Gastroesophageal sphincter (tissue), 4 donors: ENCODE measurements around the gene C1QTNF12. TPM values are rescaled to one million over a fixed set of nuclear protein-coding genes. Genes with fewer than 3 reads are reported as not detected.

Experiments used
- ATAC-seq: fragments of 150-250 bp; one replicate; pipeline ENCODE4 v1.9.1; 2016; ENCODE audit warnings: mild to moderate bottlenecking, moderate library complexity
- H3K27ac ChIP-seq, 4 donors: fragments of 200-600 bp; sonication (generic) in 3 of 4; 1 replicate in 3 of 4; 2 replicates in 1 of 4; pipeline ENCODE4 v1.5.1; 2016 to 2019
- H3K27me3 ChIP-seq: fragments of 200-600 bp; sonication (generic); one replicate; pipeline ENCODE4 v1.5.1; 2019
- H3K36me3 ChIP-seq, 2 donors: fragments of 200-600 bp; sonication (generic); one replicate each; pipeline ENCODE4 v1.5.1; 2019; ENCODE audit warnings: control low read depth in 1 of 2
- H3K4me1 ChIP-seq, 3 donors: fragments of 200-600 bp; sonication (generic); 1 replicate in 2 of 3; 2 replicates in 1 of 3; pipeline ENCODE4 v1.5.1; 2016 to 2019; ENCODE audit warnings: control low read depth in 2 of 3
- H3K4me3 ChIP-seq, 2 donors: fragments of 200-600 bp; sonication (generic); one replicate each; pipeline ENCODE4 v1.5.1; 2019; ENCODE audit warnings: mild to moderate bottlenecking in 1 of 2, moderate library complexity in 1 of 2
- H3K9me3 ChIP-seq, 3 donors: fragments of 200-600 bp; sonication (generic); one replicate each; pipeline ENCODE4 v1.5.1; 2017 to 2019; ENCODE audit warnings: control low read depth in 2 of 3
- EP300 ChIP-seq: sonication (generic); formaldehyde crosslinking; IDR thresholded peaks from one replicate; pipeline ENCODE4 v1.6.1; 2017; ENCODE audit warnings: antibody characterized with exemption, mild to moderate bottlenecking
- POLR2A ChIP-seq, 2 donors: fragments of 450-650 bp; IDR thresholded peaks; one replicate each; pipeline ENCODE4 v1.6.1; 2017; ENCODE audit warnings: antibody characterized with exemption in 2 of 2, mild to moderate bottlenecking in 2 of 2, moderate library complexity in 1 of 2
- POLR2AphosphoS5 ChIP-seq: sonication (generic); formaldehyde crosslinking; IDR thresholded peaks from one replicate; pipeline ENCODE4 v1.6.1; 2017; ENCODE audit warnings: antibody characterized with exemption
- WGBS, 2 donors: methylation state at CpG; one replicate each; pipeline ENCODE4 v1.1.5; 2018; ENCODE audit warnings: low coverage in 1 of 2; 5-methylcytosine and 5-hydroxymethylcytosine counted together
- total RNA-seq, 4 donors: library from RNA; depleted of rRNA; stranded (reverse); fragments of >200 nt; gene quantifications; one replicate each; pipeline ENCODE4 v1.1.0, GENCODE V29; 2016
- TF ChIP-seq, protein P1 (sequence below), 4 experiments: fragments of 200-600 bp in 2 of 4; fragments of 450-650 bp in 2 of 4; sonication (generic) in 1 of 4; IDR thresholded peaks; one replicate each; pipeline ENCODE4 v1.5.1; 2017 to 2019; ENCODE audit warnings: antibody characterized with exemption in 4 of 4, mild to moderate bottlenecking in 2 of 4, moderate library complexity in 2 of 4

Gene C1QTNF12, protein sequence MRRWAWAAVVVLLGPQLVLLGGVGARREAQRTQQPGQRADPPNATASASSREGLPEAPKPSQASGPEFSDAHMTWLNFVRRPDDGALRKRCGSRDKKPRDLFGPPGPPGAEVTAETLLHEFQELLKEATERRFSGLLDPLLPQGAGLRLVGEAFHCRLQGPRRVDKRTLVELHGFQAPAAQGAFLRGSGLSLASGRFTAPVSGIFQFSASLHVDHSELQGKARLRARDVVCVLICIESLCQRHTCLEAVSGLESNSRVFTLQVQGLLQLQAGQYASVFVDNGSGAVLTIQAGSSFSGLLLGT
- 1 to 10 TPM in 3 of 4 donors, under 1 TPM in 1; 0.96 to 2.8 (median 1.7) TPM for total RNA-seq

DNA sequence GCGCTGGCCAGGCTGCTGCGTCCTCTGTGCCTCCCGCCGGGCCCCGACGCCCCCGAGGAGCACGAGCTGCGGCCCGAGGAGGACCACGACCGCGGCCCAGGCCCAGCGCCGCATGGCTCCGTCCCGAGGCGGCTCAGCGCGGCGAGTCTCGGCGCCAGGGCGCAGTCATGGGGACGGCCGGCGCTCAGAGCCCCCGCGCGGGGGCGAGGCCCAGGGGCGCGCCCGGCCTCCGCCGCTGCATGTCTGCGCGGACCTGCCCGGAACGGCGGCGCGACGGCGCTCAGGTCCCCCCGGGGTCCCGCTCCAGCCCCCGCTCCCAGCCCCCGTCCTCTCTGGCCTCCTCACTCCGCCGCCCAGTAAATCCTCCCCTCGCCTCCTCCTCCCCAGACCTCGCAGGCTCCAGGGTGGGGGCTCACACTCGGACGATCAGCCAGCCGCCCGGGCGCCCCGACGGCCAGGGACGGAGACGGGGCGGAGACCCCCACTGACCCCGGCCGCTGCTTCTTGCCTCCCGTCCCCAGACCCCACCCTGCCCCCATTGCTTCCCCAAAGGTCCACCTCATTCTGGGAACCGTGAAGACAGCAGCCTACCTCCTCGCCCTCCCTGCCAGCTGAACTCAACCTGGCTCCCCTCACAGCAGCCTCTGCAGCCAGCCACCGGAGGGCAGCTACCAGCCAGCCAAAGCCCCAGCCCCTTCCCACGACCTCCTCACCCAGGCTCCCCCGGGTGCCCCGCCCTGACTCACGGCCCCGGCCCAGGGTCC, at the start of gene C1QTNF12:
Gene C1QTNF12, minus strand, starts transcription at position 146 of the 764 bp plus-strand sequence. Its CDS starts 32 bp downstream, at position 114.
- H3K4me3 ChIP-seq, result peak within 1 kb of the TSS in 1 of 2 donors; percentile 8
- ATAC-seq, result no peak

DNA sequence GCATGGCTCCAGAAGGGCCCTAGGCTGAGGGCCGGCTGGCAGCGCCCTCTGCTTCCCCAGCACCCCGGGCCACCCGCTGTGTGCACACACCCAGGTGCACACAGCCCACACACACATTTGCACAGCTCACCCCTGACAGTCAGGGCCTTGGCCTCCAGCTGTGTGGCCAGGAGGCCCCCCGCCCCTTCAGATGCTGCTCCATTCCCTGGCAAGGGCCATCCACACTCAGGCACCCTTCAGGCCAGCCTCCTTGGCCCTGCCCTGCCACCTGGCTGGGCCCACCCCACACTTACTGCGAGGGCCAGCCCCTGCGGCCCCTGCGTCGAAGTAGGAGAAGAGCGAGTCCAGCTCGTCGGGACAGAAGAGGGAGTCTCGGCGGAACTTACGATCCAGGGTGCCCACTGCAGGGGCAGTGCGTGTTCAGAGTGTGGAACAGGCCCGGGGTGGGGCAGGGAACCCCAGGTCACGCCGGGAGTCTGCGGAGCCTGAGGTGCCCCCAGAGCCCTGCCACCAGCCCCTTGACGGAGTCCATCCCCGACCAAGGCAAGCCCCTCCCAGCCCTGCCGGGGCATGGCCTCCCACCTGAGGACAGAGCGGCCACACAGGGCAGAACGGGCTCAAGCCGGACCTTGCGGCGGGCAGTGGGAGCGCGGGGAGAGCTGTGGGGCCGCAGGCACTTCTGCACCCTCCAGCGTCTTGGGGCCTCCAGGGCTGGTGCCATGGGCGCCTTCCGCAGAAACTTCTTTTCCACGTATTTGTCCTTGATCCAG, 48.8 kb upstream of the C1QTNF12 start:
- H3K36me3 ChIP-seq, result peaks cover 0 to 74% of the 10 kb centered on the region in 2 donors
- ATAC-seq, result no peak

More for the DNA sequence above, at the start of gene C1QTNF12:
- TF ChIP-seq POLR2AphosphoS5 (no peak), EP300 (no peak), POLR2A (IDR thresholded peaks at IDR 0.05) (no peak)
- TF ChIP-seq, protein P1, sequence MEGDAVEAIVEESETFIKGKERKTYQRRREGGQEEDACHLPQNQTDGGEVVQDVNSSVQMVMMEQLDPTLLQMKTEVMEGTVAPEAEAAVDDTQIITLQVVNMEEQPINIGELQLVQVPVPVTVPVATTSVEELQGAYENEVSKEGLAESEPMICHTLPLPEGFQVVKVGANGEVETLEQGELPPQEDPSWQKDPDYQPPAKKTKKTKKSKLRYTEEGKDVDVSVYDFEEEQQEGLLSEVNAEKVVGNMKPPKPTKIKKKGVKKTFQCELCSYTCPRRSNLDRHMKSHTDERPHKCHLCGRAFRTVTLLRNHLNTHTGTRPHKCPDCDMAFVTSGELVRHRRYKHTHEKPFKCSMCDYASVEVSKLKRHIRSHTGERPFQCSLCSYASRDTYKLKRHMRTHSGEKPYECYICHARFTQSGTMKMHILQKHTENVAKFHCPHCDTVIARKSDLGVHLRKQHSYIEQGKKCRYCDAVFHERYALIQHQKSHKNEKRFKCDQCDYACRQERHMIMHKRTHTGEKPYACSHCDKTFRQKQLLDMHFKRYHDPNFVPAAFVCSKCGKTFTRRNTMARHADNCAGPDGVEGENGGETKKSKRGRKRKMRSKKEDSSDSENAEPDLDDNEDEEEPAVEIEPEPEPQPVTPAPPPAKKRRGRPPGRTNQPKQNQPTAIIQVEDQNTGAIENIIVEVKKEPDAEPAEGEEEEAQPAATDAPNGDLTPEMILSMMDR (IDR thresholded peaks at IDR 0.05), result no peak
- Histone ChIP-seq H3K9me3 (no peaks in the 10 kb centered on the region), H3K27me3 (peaks cover 42% of the 10 kb centered on the region), H3K27ac (no peak within 1 kb of the TSS), H3K36me3 (peaks cover 0 to 38% of the 10 kb centered on the region in 2 donors), H3K4me1 (peaks cover 0 to 16% (median 0%) of the 10 kb centered on the region in 3 donors)
- WGBS, 2 donors, result 10% methylated on average over 8 of the region's 74 CpGs; no CpG with 5 or more reads in 1 of the 2 donors

DNA sequence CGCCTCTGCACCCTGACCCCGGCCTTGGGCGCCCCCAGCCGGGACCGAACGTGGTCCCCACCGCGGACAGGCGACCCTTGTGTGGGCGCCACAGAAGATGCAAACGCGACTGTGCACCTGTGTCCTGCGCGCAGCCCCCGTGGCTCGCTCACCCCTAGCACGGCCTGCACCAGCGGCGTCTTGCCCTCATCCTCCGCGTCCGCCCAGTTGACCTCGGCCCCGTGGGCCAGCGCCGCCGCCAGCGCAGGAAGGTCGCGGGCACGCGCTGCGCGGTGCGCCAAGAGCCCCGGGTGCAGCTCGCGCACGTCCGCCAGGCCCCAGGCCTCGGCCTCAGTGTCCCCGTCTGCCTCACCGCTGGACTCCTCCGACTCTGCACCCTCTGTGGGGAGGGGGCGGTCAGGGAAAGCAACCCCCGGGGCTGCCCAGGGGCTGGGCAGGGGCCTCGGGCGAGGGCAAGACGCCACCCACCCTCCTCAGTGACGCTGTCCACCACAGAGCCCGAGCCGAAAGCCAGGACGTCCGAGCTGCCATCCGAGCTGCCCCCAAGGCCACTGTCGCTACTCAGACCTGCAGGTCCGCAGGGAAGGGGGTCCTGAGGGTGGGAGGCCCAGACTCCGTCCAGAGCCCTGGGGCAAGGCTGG, 47.8 kb upstream of the C1QTNF12 start:
- Histone ChIP-seq H3K36me3 (peaks cover 0 to 65% of the 10 kb centered on the region in 2 donors), H3K4me3 (no peak overlapping the region), H3K9me3 (no peaks in the 10 kb centered on the region), H3K4me1 (peaks cover 0 to 14% (median 0%) of the 10 kb centered on the region in 3 donors), H3K27me3 (no peaks in the 10 kb centered on the region), H3K27ac (no peak overlapping the region)
- no peak for ATAC-seq
- WGBS, 2 donors, result 80% methylated on average over 2 of the region's 58 CpGs; no CpG with 5 or more reads in 1 of the 2 donors
- TF ChIP-seq POLR2AphosphoS5, result no peak

More for the DNA sequence above, 48.8 kb upstream of the C1QTNF12 start:
- Histone ChIP-seq H3K9me3 (no peaks in the 10 kb centered on the region), H3K4me1 (peaks cover 0 to 14% (median 0%) of the 10 kb centered on the region in 3 donors), H3K27me3 (no peaks in the 10 kb centered on the region), H3K4me3 (no peak overlapping the region), H3K27ac (no peak overlapping the region)
- no peak for TF ChIP-seq POLR2A (IDR thresholded peaks at IDR 0.05)
- TF ChIP-seq EP300, result no peak
- WGBS, 2 donors, result 100% methylated on average over 1 of the region's 35 CpGs; no CpG with 5 or more reads in 1 of the 2 donors

DNA sequence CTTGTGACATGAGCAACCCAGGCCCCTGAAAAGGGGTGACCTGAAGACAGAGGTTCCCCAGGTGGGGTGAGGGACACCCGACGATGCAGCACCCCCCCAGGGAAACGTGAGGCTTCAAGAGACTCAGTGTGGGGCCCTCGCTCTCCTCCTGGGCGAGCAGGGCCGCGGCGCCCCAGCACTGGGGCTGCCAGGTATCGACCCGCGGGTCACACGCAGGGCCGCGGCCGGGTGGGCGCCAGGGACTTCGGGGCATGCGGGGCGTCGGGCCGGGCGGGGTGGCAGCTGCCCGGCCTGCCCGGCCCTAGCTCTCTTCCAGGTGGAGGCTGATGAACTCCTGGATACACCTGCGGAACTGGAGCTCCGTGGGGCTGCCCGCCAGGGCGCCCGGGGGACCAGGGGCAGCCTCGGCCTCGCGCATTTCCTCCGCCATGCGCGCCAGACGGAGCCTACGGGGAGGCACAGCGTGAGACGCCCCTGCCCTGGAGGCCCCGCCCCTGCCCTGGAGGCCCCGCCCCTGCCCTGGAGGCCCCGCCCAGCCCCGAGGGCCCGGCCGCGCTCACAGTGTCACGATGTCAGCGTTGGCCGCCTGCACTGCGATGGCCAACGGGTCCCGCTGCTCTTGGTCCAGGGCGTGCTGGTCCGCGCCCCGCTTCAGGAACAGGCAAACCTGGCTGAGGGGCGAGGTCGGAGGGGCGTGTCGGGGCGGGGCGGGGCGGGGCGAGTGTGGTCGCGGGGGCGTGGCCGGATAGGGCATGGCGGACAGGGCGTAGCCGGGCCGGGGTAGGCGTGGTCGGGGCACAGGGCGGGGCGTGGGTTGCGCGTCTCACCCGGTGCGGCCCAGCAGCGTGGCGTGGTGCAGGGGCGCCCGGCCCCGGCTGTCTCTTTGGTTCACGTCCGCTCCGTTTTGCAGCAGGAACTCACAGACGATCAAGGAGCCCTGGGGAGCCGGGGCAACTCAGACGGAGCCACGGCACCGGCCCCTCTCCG, 47.0 kb upstream of the C1QTNF12 start:
- H3K36me3 ChIP-seq, result peaks cover 0 to 56% of the 10 kb centered on the region in 2 donors
- H3K27ac ChIP-seq, result no peak overlapping the region
- peak; percentile 6 for ATAC-seq
- peaks cover 0 to 14% (median 0%) of the 10 kb centered on the region in 3 donors for H3K4me1 ChIP-seq
- no peaks in the 10 kb centered on the region for H3K27me3 ChIP-seq
- 67% methylated on average over 4 of the region's 94 CpGs; no CpG with 5 or more reads in 1 of the 2 donors for WGBS, 2 donors
- TF ChIP-seq, protein P1 (IDR thresholded peaks at IDR 0.05), result no peak
- no peak for TF ChIP-seq POLR2A (IDR thresholded peaks at IDR 0.05)
- TF ChIP-seq EP300, result no peak
- no peak for TF ChIP-seq POLR2AphosphoS5
- H3K9me3 ChIP-seq, result no peaks in the 10 kb centered on the region
- no peak overlapping the region for H3K4me3 ChIP-seq

DNA sequence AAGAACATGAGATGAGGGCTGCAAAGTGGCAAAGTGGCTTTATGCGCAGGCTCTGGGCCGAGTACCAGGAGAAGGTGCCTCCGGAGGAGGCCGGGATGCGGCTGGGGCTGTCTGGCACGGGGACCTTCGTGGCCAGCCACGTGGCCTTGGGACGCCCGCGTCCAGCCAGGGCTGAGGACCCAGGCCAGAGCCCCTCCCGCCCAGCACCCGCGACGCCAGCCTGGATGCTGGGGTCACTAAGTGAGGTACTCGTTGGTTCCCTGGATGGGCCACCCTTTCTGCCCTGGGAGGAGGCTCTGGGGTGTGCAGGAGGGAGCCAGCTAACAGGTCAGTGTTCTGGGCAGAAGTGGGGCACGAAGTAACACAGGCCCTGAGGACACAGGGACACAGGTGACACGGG, 46.3 kb upstream of the C1QTNF12 start:
- Histone ChIP-seq H3K4me3 (no peak overlapping the region), H3K9me3 (no peaks in the 10 kb centered on the region), H3K36me3 (peaks cover 0 to 49% of the 10 kb centered on the region in 2 donors), H3K4me1 (peaks cover 0 to 14% (median 0%) of the 10 kb centered on the region in 3 donors), H3K27me3 (peaks cover 1% of the 10 kb centered on the region), H3K27ac (no peak overlapping the region)
- TF ChIP-seq POLR2AphosphoS5 (no peak), EP300 (no peak), POLR2A (IDR thresholded peaks at IDR 0.05) (no peak)
- TF ChIP-seq, protein P1 (IDR thresholded peaks at IDR 0.05), result no peak
- WGBS, 2 donors, result 83 to 90% methylated on average over 1 to 2 of the region's 18 CpGs
- ATAC-seq, result no peak
